NCI-H1436 treated with DMSO at 0.1 percent for 48 hours (cell line): ENCODE measurements around the gene ZDHHC12.

Experiments used
- DNase-seq: peaks from one replicate; lab custom pipeline; 2025; lab: John Stamatoyannopoulos, UW

ZDHHC12 gene

GRCh38 chr9:128685636-128686489, 38.1 kb downstream of the ZDHHC12 start:
- DNase-seq = no peak

- no peak for DNase-seq
Measured at GRCh38 chr9:128684325-128685199, 39.4 kb downstream of the ZDHHC12 start.

GRCh38 chr9:128684065-128684324, 39.9 kb downstream of the ZDHHC12 start:
- DNase-seq = no peak

- DNase-seq = no peak
Measured at GRCh38 chr9:128683340-128684064, 40.4 kb downstream of the ZDHHC12 start.

- no peak for DNase-seq
Measured at GRCh38 chr9:128677794-128678193, 46.1 kb downstream of the ZDHHC12 start.

- DNase-seq = no peak
Measured at GRCh38 chr9:128675382-128675781, 48.5 kb downstream of the ZDHHC12 start.
